Activated CD4-positive, alpha-beta T cell treated with anti-CD3 and anti-CD28 coated beads for 24 hours (primary cell): Measurements from ENCODE around the gene CRABP2.
A peak's percentile ranks its signal among the peaks of the same experiment; 100 is the strongest.

Experiments used
- DNase-seq, 2 donors: peaks; one replicate each; pipeline ENCODE4 v3.0.0-alpha.2; 2020; ENCODE audit warnings: low read depth in 2 of 2

The CRABP2 gene

GRCh38 chr1:156742017-156742416 lies 36.6 kb upstream of the CRABP2 start:
- no peak for DNase-seq

- DNase-seq: no peak
Measured at GRCh38 chr1:156741481-156741983, 36.1 kb upstream of the CRABP2 start.

- peak; percentile 90 to 93 for DNase-seq
Measured at GRCh38 chr1:156740741-156741480, 35.5 kb upstream of the CRABP2 start, which contains the start of gene MRPL24. TSS of gene MRPL24 (minus strand) at chr1:156741088. CDS start at chr1:156738704, 2,384 bp downstream.

GRCh38 chr1:156740237-156740740 lies 34.9 kb upstream of the CRABP2 start:
- DNase-seq: no peak

GRCh38 chr1:156738916-156739315 lies 33.5 kb upstream of the CRABP2 start:
- no peak for DNase-seq

- DNase-seq: no peak
Measured at GRCh38 chr1:156738407-156738806, 33.0 kb upstream of the CRABP2 start.

- DNase-seq: no peak
Measured at GRCh38 chr1:156733989-156734584, 28.7 kb upstream of the CRABP2 start.

- peak; percentile 83 to 91 for DNase-seq
Measured at GRCh38 chr1:156728599-156729462, 23.4 kb upstream of the CRABP2 start, which contains the start of gene ISG20L2. TSS of gene ISG20L2 (minus strand) at chr1:156728766. CDS start at chr1:156727652, 1,114 bp downstream.

- DNase-seq: peak; percentile 54 to 73
Measured at GRCh38 chr1:156727926-156728598, 22.7 kb upstream of the CRABP2 start, which contains the start of gene METTL25B. TSS of gene METTL25B (plus strand) at chr1:156728469. CDS start at chr1:156729105, 636 bp downstream.

- DNase-seq: no peak
Measured at GRCh38 chr1:156727492-156727891, 22.1 kb upstream of the CRABP2 start.

- DNase-seq: peak in 1 of 2 donors; percentile 36
Measured at GRCh38 chr1:156726549-156727226, 21.3 kb upstream of the CRABP2 start.

- peak; percentile 68 to 73 for DNase-seq
Measured at GRCh38 chr1:156725683-156726280, 20.4 kb upstream of the CRABP2 start.

GRCh38 chr1:156721535-156721934 lies 16.2 kb upstream of the CRABP2 start:
- DNase-seq: no peak

- DNase-seq: no peak
Measured at GRCh38 chr1:156721131-156721530, 15.7 kb upstream of the CRABP2 start.

- no peak for DNase-seq
Measured at GRCh38 chr1:156717351-156717750, 12.0 kb upstream of the CRABP2 start.

- DNase-seq: no peak
Measured at GRCh38 chr1:156714830-156715229, 9.4 kb upstream of the CRABP2 start.

GRCh38 chr1:156712626-156713025 lies 7.2 kb upstream of the CRABP2 start:
- no peak for DNase-seq

- no peak for DNase-seq
Measured at GRCh38 chr1:156711011-156711817, 5.8 kb upstream of the CRABP2 start.
